GM21381 (cell line): ENCODE results near the gene SLC35F1.

ENCODE experiments used
- ATAC-seq: cut with Tn5 transposase; IDR thresholded peaks from one replicate; pipeline ENCODE4 v1.9.1; 2021; ENCODE audit warnings: mild to moderate bottlenecking, moderate library complexity; ENCODE audit not compliant: unreplicated experiment

Gene SLC35F1

GRCh38 chr6:118103381-118104146, 196.5 kb downstream of the SLC35F1 start:
- ATAC-seq = no peak

GRCh38 chr6:118122161-118122725, 215.2 kb downstream of the SLC35F1 start:
- ATAC-seq = no peak

- ATAC-seq = no peak
These were observed 215.7 kb downstream of the SLC35F1 start for GRCh38 chr6:118122801-118123200.

GRCh38 chr6:118123503-118124037, 216.5 kb downstream of the SLC35F1 start:
- ATAC-seq = no peak

GRCh38 chr6:118124851-118125250, 217.8 kb downstream of the SLC35F1 start:
- ATAC-seq = no peak

- no peak for ATAC-seq
These were observed 221.7 kb downstream of the SLC35F1 start for GRCh38 chr6:118128755-118129154.

GRCh38 chr6:118134206-118134605, 227.1 kb downstream of the SLC35F1 start:
- ATAC-seq = no peak

- no peak for ATAC-seq
These were observed 227.7 kb downstream of the SLC35F1 start for GRCh38 chr6:118134736-118135135.

GRCh38 chr6:118135371-118135770, 228.3 kb downstream of the SLC35F1 start:
- no peak for ATAC-seq

- no peak for ATAC-seq
These were observed 234.1 kb downstream of the SLC35F1 start for GRCh38 chr6:118141211-118141610.

GRCh38 chr6:118146584-118146983, 239.5 kb downstream of the SLC35F1 start:
- ATAC-seq = no peak

- ATAC-seq = no peak
These were observed 240.4 kb downstream of the SLC35F1 start for GRCh38 chr6:118147511-118147910.

- ATAC-seq = no peak
These were observed 241.5 kb downstream of the SLC35F1 start for GRCh38 chr6:118148561-118148960.

GRCh38 chr6:118152524-118152923, 245.5 kb downstream of the SLC35F1 start:
- ATAC-seq = no peak

- ATAC-seq = no peak
These were observed 254.3 kb downstream of the SLC35F1 start for GRCh38 chr6:118161343-118161742.

GRCh38 chr6:118163542-118163941, 256.5 kb downstream of the SLC35F1 start:
- no peak for ATAC-seq

GRCh38 chr6:118165500-118165899, 258.4 kb downstream of the SLC35F1 start:
- ATAC-seq = no peak

- no peak for ATAC-seq
These were observed 261.4 kb downstream of the SLC35F1 start for GRCh38 chr6:118168421-118168820.

- no peak for ATAC-seq
These were observed 264.8 kb downstream of the SLC35F1 start for GRCh38 chr6:118171852-118172251.

- ATAC-seq = no peak
These were observed 267.0 kb downstream of the SLC35F1 start for GRCh38 chr6:118174071-118174470.

- no peak for ATAC-seq
These were observed 270.7 kb downstream of the SLC35F1 start for GRCh38 chr6:118177720-118178119.

- ATAC-seq = no peak
These were observed 272.0 kb downstream of the SLC35F1 start for GRCh38 chr6:118179048-118179447.
